Suprapubic skin (tissue), 4 donors: ENCODE data around the gene APOB. TPM values are rescaled to one million over a fixed set of nuclear protein-coding genes. Genes with fewer than 3 reads are reported as not detected.
A peak's percentile ranks its signal among the peaks of the same experiment; 100 is the strongest.

Experiments
- DNase-seq, 2 donors: peaks; one replicate each; pipeline ENCODE4 v3.0.0-alpha.2; 2019; ENCODE audit warnings: low spot score in 2 of 2
- H3K27ac ChIP-seq: fragments of 200-600 bp; sonication (generic); one replicate; pipeline ENCODE4 v1.5.1; 2019
- H3K27me3 ChIP-seq: fragments of 200-600 bp; sonication (generic); one replicate; pipeline ENCODE4 v1.5.1; 2019
- H3K36me3 ChIP-seq: fragments of 200-600 bp; sonication (generic); one replicate; pipeline ENCODE4 v1.5.1; 2019
- H3K4me1 ChIP-seq: fragments of 200-600 bp; sonication (generic); one replicate; pipeline ENCODE4 v1.5.1; 2019
- H3K4me3 ChIP-seq: fragments of 200-600 bp; sonication (generic); one replicate; pipeline ENCODE4 v1.5.1; 2019; ENCODE audit warnings: mild to moderate bottlenecking
- H3K9me3 ChIP-seq: fragments of 200-600 bp; sonication (generic); one replicate; pipeline ENCODE4 v1.5.1; 2019
- EP300 ChIP-seq: sonication (generic); formaldehyde crosslinking; IDR thresholded peaks from one replicate; pipeline ENCODE4 v1.6.1; 2017; ENCODE audit warnings: antibody characterized with exemption
- POLR2A ChIP-seq, 2 donors: fragments of 450-650 bp; IDR thresholded peaks; one replicate each; pipeline ENCODE4 v1.6.1; 2017; ENCODE audit warnings: antibody characterized with exemption in 2 of 2, mild to moderate bottlenecking in 2 of 2, moderate library complexity in 2 of 2
- POLR2AphosphoS5 ChIP-seq, 3 donors: sonication (generic); formaldehyde crosslinking; IDR thresholded peaks; one replicate each; pipeline ENCODE4 v1.6.1; 2017; ENCODE audit warnings: antibody characterized with exemption in 3 of 3
- WGBS: methylation state at CpG from one replicate; pipeline ENCODE4 v1.1.5; 2018; 5-methylcytosine and 5-hydroxymethylcytosine counted together
- total RNA-seq, 4 donors: library from RNA; depleted of rRNA; stranded (reverse); fragments of >200 nt; gene quantifications; one replicate each; pipeline ENCODE4 v1.1.0, GENCODE V29; 2016
- TF ChIP-seq, protein P1 (sequence below), 2 donors: fragments of 200-600 bp in 1 of 2; fragments of 450-650 bp in 1 of 2; sonication (generic) in 1 of 2; IDR thresholded peaks; one replicate each; pipeline ENCODE4 v1.5.1; 2016 to 2019; ENCODE audit warnings: antibody characterized with exemption in 2 of 2, mild to moderate bottlenecking in 1 of 2, moderate library complexity in 1 of 2

The APOB gene
- total RNA-seq, 4 donors from 2014 or later = 0.55 to 5.6 (median 3.4) TPM

DNA sequence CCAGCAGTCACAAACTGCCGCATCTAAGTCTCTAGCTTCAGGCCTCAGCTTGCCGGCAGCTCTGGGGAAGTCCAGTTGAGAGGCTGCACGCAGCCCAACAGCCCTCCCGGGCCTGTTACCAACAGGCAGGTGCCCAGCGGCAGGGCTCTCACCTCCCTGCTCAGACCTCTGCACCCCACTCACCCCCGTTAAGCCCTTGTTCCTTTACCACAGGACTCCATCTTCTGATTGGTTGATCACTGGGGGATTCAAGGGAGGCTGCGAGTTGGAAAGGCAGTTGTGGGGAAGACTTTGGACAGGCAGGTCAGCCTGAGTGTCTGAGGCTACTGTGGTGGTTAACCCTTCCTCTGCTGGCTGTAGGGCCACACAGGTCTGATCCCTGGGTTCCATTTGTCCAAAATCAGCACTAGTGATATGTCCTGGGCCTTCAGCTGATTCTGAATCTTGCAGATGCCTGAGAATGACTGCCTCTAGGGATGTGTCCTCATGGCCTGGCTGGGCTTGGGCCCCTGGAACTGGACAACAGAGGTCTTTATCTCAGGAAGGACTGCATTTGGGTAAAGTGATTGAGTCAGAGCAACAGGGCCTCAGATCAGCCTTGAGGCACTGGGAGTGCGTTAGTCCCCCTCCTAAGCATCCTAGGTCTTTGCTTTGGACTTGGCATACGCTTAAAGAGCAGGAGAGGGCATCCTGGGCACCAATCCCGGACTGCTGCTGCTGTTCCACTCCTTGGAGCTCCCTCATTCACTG, 88.4 kb downstream of the APOB start:
- 84% methylated on average over 10 of the region's 10 CpGs for WGBS
- no peaks in the 10 kb centered on the region for H3K4me1 ChIP-seq
- H3K27me3 ChIP-seq = peaks cover 17% of the 10 kb centered on the region
- no peak overlapping the region for H3K27ac ChIP-seq
- DNase-seq = peak in 1 of 2 donors; percentile 41
- no peaks in the 10 kb centered on the region for H3K36me3 ChIP-seq
- H3K4me3 ChIP-seq = no peak overlapping the region
- H3K9me3 ChIP-seq = no peaks in the 10 kb centered on the region
- TF ChIP-seq POLR2A (IDR thresholded peaks at IDR 0.05) (no peak), EP300 (no peak), POLR2AphosphoS5 (IDR thresholded peaks at IDR 0.05) (no peak)
- TF ChIP-seq, protein P1, sequence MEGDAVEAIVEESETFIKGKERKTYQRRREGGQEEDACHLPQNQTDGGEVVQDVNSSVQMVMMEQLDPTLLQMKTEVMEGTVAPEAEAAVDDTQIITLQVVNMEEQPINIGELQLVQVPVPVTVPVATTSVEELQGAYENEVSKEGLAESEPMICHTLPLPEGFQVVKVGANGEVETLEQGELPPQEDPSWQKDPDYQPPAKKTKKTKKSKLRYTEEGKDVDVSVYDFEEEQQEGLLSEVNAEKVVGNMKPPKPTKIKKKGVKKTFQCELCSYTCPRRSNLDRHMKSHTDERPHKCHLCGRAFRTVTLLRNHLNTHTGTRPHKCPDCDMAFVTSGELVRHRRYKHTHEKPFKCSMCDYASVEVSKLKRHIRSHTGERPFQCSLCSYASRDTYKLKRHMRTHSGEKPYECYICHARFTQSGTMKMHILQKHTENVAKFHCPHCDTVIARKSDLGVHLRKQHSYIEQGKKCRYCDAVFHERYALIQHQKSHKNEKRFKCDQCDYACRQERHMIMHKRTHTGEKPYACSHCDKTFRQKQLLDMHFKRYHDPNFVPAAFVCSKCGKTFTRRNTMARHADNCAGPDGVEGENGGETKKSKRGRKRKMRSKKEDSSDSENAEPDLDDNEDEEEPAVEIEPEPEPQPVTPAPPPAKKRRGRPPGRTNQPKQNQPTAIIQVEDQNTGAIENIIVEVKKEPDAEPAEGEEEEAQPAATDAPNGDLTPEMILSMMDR (IDR thresholded peaks at IDR 0.05) = no peak

DNA sequence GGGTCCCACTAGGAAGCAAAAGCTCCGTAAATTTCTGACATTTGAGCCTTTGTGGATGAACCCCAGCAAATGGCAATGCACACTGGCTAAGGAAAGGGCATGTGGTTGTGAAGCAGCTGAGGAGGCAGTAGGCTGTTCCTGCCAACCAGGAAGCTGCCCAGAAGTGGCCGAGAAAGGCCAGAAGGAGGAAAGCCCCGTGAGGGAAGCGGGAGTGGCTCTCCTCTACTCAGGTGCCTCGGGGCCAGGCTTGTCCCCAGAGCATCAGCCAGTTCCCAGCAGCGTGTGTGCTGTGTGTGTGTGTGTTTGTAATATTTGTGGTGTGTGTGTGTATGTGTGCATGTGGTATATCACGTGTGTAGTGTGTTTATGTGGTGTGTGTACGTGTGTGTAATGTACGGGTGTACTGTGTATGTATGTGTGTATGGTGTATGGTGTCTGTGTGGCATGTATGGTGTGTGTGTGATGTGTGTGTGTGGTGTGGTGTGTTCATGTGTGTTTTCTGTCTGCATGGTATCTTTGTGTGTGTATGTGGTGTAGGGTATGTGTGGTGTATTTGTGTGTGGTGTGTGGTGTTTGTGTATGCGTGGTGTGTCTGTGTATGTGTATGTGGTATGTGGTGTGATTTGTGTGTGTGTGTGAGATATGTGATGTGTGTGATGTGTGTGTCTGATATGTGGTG, 90.6 kb downstream of the APOB start:
- TF ChIP-seq POLR2A (IDR thresholded peaks at IDR 0.05) = no peak
- TF ChIP-seq, protein P1 (IDR thresholded peaks at IDR 0.05) = no peak
- no peak for TF ChIP-seq POLR2AphosphoS5 (IDR thresholded peaks at IDR 0.05)
- no peak for TF ChIP-seq EP300
- Histone ChIP-seq H3K4me3 (no peak overlapping the region), H3K27me3 (peaks cover 5% of the 10 kb centered on the region), H3K4me1 (no peaks in the 10 kb centered on the region), H3K27ac (no peak overlapping the region), H3K9me3 (no peaks in the 10 kb centered on the region), H3K36me3 (no peaks in the 10 kb centered on the region)
- DNase-seq = no peak
- 53% methylated on average over 10 of the region's 10 CpGs for WGBS

Other genes with a start within 250 kb of the APOB start
- 10 to 100 TPM in 3 of 4 donors, 1 to 10 TPM in 1; 9.0 to 15.5 (median 10.4) TPM for gene LDAH, start 221.0 kb downstream of the APOB start, total RNA-seq
- under 1 TPM in 1 of 4 donors, not detected in 3; 0.19 TPM for gene TDRD15, start 79.9 kb upstream of the APOB start, total RNA-seq